RWPE2 (cell line): ENCODE measurements around the gene PAPLN.

Experiments used
- ATAC-seq: fragments of 200-7000 bp; cut with Tn5 transposase; 3 replicates; pipeline ENCODE4 v1.9.1; 2021; ENCODE audit warnings: low read depth
- DNase-seq: peaks from one replicate; pipeline ENCODE4 v3.0.0-alpha.2; 2020; ENCODE audit warnings: low spot score
- H3K27ac ChIP-seq: fragments of 450-650 bp; 2 replicates; pipeline ENCODE4 v1.5.1; 2017; ENCODE audit warnings: mild to moderate bottlenecking; ENCODE audit not compliant: poor library complexity, severe bottlenecking
- H3K27me3 ChIP-seq: fragments of 250-450 bp; sonication (Bioruptor Pico); 2 replicates; pipeline ENCODE4 v1.5.1; 2021; ENCODE audit warnings: mild to moderate bottlenecking, moderate library complexity; ENCODE audit not compliant: insufficient read depth, poor library complexity, severe bottlenecking
- H3K36me3 ChIP-seq: fragments of 250-450 bp; sonication (Bioruptor Pico); 2 replicates; pipeline ENCODE4 v1.5.1; 2020; ENCODE audit warnings: low read depth, mild to moderate bottlenecking, moderate library complexity
- H3K4me1 ChIP-seq: fragments of 250-450 bp; sonication (Bioruptor Pico); 2 replicates; pipeline ENCODE4 v1.5.1; 2021; ENCODE audit warnings: mild to moderate bottlenecking, moderate library complexity; ENCODE audit not compliant: insufficient read depth, poor library complexity, severe bottlenecking
- H3K4me3 ChIP-seq: fragments of 250-450 bp; sonication (Bioruptor Pico); 2 replicates; pipeline ENCODE4 v1.5.1; 2021; ENCODE audit warnings: mild to moderate bottlenecking, moderate library complexity; ENCODE audit not compliant: severe bottlenecking
- H3K9me3 ChIP-seq: fragments of 250-450 bp; sonication (Bioruptor Pico); 2 replicates; pipeline ENCODE4 v1.5.1; 2021; ENCODE audit warnings: mild to moderate bottlenecking, moderate library complexity; ENCODE audit not compliant: severe bottlenecking
- TF ChIP-seq, protein P1 (sequence below): fragments of 450-650 bp; IDR thresholded peaks from one replicate; pipeline ENCODE4 v1.5.1; 2017; ENCODE audit warnings: mild to moderate bottlenecking, moderate library complexity; ENCODE audit not compliant: poor library complexity, severe bottlenecking

Gene PAPLN

DNA sequence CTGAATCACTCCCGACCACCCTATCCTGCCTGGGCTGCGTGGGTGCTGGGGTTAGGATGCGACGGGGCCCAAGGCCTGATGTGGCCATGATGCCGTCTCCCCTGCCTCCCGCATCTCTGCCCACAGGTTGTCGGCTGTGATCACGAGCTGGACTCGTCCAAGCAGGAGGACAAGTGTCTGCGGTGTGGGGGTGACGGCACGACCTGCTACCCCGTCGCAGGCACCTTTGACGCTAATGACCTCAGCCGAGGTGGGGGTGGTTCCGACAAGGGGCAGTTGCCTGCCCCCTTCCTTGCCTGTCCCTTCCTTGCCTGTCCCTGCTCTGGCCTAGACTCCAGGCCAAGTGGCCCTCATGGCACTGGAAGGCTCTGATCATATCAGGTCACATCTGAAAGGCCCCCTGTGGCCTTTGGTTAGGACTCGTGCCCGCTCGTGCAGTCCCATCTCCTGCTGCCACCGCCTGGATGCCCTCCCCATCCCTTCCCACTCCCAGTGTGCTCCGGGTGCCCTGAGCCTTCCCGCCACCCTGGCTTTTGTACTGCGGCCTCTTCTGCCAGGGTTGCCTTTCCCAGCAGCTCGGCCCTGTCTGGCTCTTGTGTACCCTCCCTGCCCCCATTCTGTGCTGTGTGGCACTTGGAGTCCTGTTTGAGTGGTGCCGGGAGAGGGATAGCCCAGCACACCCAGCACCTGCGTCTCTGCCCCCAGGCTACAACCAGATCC lies 13.6 kb downstream of the PAPLN start:
- no peaks in the 10 kb centered on the region for H3K9me3 ChIP-seq
- no peaks in the 10 kb centered on the region for H3K36me3 ChIP-seq
- DNase-seq: peak; percentile 75
- no peak overlapping the region for H3K4me3 ChIP-seq
- no peak overlapping the region for H3K27ac ChIP-seq
- peaks cover 6% of the 10 kb centered on the region for H3K4me1 ChIP-seq
- H3K27me3 ChIP-seq: no peaks in the 10 kb centered on the region
- TF ChIP-seq, protein P1, sequence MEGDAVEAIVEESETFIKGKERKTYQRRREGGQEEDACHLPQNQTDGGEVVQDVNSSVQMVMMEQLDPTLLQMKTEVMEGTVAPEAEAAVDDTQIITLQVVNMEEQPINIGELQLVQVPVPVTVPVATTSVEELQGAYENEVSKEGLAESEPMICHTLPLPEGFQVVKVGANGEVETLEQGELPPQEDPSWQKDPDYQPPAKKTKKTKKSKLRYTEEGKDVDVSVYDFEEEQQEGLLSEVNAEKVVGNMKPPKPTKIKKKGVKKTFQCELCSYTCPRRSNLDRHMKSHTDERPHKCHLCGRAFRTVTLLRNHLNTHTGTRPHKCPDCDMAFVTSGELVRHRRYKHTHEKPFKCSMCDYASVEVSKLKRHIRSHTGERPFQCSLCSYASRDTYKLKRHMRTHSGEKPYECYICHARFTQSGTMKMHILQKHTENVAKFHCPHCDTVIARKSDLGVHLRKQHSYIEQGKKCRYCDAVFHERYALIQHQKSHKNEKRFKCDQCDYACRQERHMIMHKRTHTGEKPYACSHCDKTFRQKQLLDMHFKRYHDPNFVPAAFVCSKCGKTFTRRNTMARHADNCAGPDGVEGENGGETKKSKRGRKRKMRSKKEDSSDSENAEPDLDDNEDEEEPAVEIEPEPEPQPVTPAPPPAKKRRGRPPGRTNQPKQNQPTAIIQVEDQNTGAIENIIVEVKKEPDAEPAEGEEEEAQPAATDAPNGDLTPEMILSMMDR: no peak
- no peak for ATAC-seq

DNA sequence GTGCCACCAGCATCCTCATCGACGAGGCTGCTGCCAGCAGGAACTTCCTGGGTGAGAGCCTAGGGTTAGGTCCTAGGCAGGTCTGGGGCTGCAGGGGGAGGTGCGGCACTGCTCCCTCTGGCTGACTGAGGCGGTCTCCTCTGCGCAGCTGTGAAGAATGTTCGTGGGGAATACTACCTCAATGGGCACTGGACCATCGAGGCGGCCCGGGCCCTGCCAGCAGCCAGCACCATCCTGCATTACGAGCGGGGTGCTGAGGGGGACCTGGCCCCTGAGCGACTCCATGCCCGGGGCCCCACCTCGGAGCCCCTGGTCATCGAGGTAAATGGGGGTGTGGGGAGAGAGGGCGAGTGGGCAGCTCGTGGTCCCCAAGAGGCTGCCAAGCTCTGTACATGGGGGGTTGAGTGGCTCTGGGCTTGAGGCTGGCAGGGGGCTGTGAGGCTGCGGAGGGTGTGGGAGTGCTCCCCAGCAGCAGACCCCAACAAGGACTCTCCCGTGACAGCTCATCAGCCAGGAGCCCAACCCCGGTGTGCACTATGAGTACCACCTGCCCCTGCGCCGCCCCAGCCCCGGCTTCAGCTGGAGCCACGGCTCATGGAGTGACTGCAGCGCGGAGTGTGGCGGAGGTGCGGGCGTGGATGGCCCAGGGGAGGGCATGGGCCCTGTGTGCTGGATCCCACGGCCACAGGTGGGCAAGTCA lies 14.4 kb downstream of the PAPLN start:
- Histone ChIP-seq H3K9me3 (no peaks in the 10 kb centered on the region), H3K4me1 (peaks cover 6% of the 10 kb centered on the region), H3K27me3 (no peaks in the 10 kb centered on the region), H3K36me3 (no peaks in the 10 kb centered on the region), H3K27ac (no peak overlapping the region), H3K4me3 (no peak overlapping the region)
- TF ChIP-seq, protein P1: no peak
- ATAC-seq: no peak
- peak; percentile 72 for DNase-seq

DNA sequence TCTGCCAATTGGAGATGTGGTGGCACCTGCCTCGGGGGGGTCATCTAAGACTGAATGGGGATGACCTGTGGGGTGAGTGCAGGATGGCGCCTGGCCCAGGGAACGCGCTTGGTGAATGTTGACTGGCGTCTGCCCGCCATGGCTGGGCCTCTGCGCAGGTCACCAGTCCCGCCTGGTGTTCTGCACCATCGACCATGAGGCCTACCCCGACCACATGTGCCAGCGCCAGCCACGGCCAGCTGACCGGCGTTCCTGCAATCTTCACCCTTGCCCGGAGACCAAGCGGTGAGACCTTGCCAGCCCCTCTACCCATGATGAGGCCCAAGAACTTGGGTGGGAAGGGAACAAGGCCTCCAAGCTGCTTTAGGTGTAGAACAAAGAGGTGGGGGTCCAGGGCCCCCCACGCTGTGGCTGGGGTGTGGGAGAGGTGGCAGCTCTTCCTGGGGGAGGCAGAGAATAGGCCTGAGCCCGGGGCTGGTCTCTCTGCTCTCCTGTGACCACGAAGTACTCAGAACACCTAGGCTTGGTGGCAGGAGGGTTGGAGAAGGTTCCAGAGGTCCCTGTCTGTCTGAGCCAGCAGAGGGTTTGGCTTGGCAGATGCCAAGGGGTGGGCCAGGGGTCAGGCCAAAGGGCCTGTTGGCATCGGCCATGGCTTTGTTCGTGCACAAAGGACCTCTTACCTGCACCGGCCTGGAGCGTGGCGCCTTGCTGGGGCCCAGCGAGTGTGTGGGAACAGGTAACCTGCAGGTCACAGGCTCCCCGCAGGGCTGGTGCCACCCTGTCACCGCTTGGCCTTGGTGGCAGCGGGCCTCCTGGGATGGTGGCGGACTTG lies 15.4 kb downstream of the PAPLN start:
- Histone ChIP-seq H3K36me3 (no peaks in the 10 kb centered on the region), H3K9me3 (no peaks in the 10 kb centered on the region), H3K4me3 (no peak overlapping the region), H3K27ac (no peak overlapping the region), H3K4me1 (peaks cover 3% of the 10 kb centered on the region), H3K27me3 (no peaks in the 10 kb centered on the region)
- ATAC-seq (no peak), DNase-seq (peak; percentile 78)
- TF ChIP-seq, protein P1: no peak

DNA sequence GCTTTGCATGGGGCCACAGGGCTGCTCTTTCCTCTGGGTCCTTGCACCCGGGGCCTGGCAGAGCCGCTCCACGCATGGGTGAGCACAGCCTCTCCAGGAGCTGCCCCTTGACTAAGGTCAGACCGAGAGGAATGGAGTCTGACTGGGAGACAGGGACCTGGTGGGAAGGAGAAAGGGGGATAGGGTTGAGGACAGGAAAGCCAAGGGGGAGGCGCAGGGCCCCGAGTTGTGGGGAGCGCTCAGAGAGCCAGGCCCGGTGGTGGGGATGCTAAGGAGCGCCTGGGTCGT lies 16.0 kb downstream of the PAPLN start:
- H3K4me3 ChIP-seq: no peak overlapping the region
- DNase-seq (no peak), ATAC-seq (no peak)
- TF ChIP-seq, protein P1: no peak
- H3K4me1 ChIP-seq: peaks cover 1% of the 10 kb centered on the region
- H3K27me3 ChIP-seq: no peaks in the 10 kb centered on the region
- no peak overlapping the region for H3K27ac ChIP-seq
- H3K36me3 ChIP-seq: no peaks in the 10 kb centered on the region
- no peaks in the 10 kb centered on the region for H3K9me3 ChIP-seq
